Trophoblast cell (in vitro differentiated cells and primary cell): ENCODE results near the gene PCNX1.
A peak's percentile ranks its signal among the peaks of the same experiment; 100 is the strongest.

ENCODE experiments used
- DNase-seq, 2 donors: peaks; one replicate each; pipeline ENCODE4 v3.0.0-alpha.2; 2016
- H2AFZ ChIP-seq: 2 replicates; pipeline ENCODE4 v1.6.1; 2013; ENCODE audit warnings: low read length, moderate library complexity, mild to moderate bottlenecking; ENCODE audit not compliant: insufficient read depth, poor library complexity
- H2AK5ac ChIP-seq: 2 replicates; pipeline ENCODE4 v1.6.1; 2013; ENCODE audit warnings: mild to moderate bottlenecking, low read length
- H2BK120ac ChIP-seq: 2 replicates; pipeline ENCODE4 v1.6.1; 2013; ENCODE audit warnings: low read length, mild to moderate bottlenecking, moderate library complexity; ENCODE audit not compliant: insufficient read depth, poor library complexity
- H2BK12ac ChIP-seq: 2 replicates; pipeline ENCODE4 v1.6.1; 2013; ENCODE audit warnings: mild to moderate bottlenecking, low read length, moderate library complexity
- H2BK5ac ChIP-seq: 2 replicates; pipeline ENCODE4 v1.6.1; 2013; ENCODE audit warnings: low read length, low read depth, moderate library complexity, mild to moderate bottlenecking; ENCODE audit not compliant: poor library complexity
- H3K14ac ChIP-seq: 2 replicates; pipeline ENCODE4 v1.6.1; 2013; ENCODE audit warnings: mild to moderate bottlenecking, low read length
- H3K18ac ChIP-seq: 2 replicates; pipeline ENCODE4 v1.6.1; 2013; ENCODE audit warnings: mild to moderate bottlenecking, low read length
- H3K23ac ChIP-seq: 2 replicates; pipeline ENCODE4 v1.6.1; 2013; ENCODE audit warnings: low read length
- H3K27ac ChIP-seq: 2 replicates; pipeline ENCODE4 v1.5.1; 2013; ENCODE audit warnings: low read depth, mild to moderate bottlenecking, inconsistent platforms, low read length, moderate library complexity
- H3K27me3 ChIP-seq: 2 replicates; pipeline ENCODE4 v1.6.1; 2013; ENCODE audit warnings: inconsistent platforms, mild to moderate bottlenecking, low read length, moderate library complexity; ENCODE audit not compliant: insufficient read depth
- H3K36me3 ChIP-seq, 2 experiments: 1 replicate in 1 of 2; 2 replicates in 1 of 2; pipeline ENCODE4 v1.6.1; 2013; ENCODE audit warnings: low read length in 2 of 2, mild to moderate bottlenecking in 2 of 2, moderate library complexity in 1 of 2; ENCODE audit not compliant: insufficient read depth in 2 of 2, control insufficient read depth in 1 of 2
- H3K4ac ChIP-seq: 2 replicates; pipeline ENCODE4 v1.6.1; 2013; ENCODE audit warnings: low read depth, mild to moderate bottlenecking, low read length, moderate library complexity
- H3K4me1 ChIP-seq, 2 experiments: 1 replicate in 1 of 2; 2 replicates in 1 of 2; pipeline ENCODE4 v1.6.1; 2013; ENCODE audit warnings: low read length in 2 of 2, mild to moderate bottlenecking in 2 of 2, moderate library complexity in 1 of 2; ENCODE audit not compliant: insufficient read depth in 2 of 2, control insufficient read depth in 1 of 2
- H3K4me2 ChIP-seq: 2 replicates; pipeline ENCODE4 v1.6.1; 2013; ENCODE audit warnings: inconsistent platforms, mild to moderate bottlenecking, low read length, moderate library complexity
- H3K4me3 ChIP-seq: 2 replicates; pipeline ENCODE4 v1.5.1; 2013; ENCODE audit warnings: mild to moderate bottlenecking, low read depth, low read length, inconsistent platforms
- H3K79me1 ChIP-seq: one replicate; pipeline ENCODE4 v1.6.1; 2013; ENCODE audit warnings: low read length
- H3K79me2 ChIP-seq: 2 replicates; pipeline ENCODE4 v1.6.1; 2013; ENCODE audit warnings: low read length, mild to moderate bottlenecking; ENCODE audit not compliant: control insufficient read depth, insufficient read depth, poor library complexity
- H3K9ac ChIP-seq: 2 replicates; pipeline ENCODE4 v1.6.1; 2013; ENCODE audit warnings: mild to moderate bottlenecking, low read length
- H3K9me3 ChIP-seq: 2 replicates; pipeline ENCODE4 v1.6.1; 2013; ENCODE audit warnings: low read depth, mild to moderate bottlenecking, control low read depth, inconsistent platforms, low read length; ENCODE audit not compliant: insufficient read depth
- H4K12ac ChIP-seq: 2 replicates; pipeline ENCODE4 v1.6.1; 2013; ENCODE audit warnings: low read depth, mild to moderate bottlenecking, low read length, moderate library complexity
- H4K8ac ChIP-seq: 2 replicates; pipeline ENCODE4 v1.6.1; 2013; ENCODE audit warnings: low read depth, mild to moderate bottlenecking, low read length, moderate library complexity
- H4K91ac ChIP-seq: one replicate; pipeline ENCODE4 v1.6.1; 2013; ENCODE audit warnings: low read depth, mild to moderate bottlenecking, low read length, moderate library complexity
- WGBS: extraction: QIAGEN DNeasy Blood & Tissue Kit; methylation state at CpG from one replicate; pipeline ENCODE4 v1.1.7; 2013; ENCODE audit warnings: missing lambda C conversion rate; ENCODE audit not compliant: insufficient read length, insufficient coverage; ENCODE audit errors: extremely low coverage; 5-methylcytosine and 5-hydroxymethylcytosine counted together

PCNX1 gene

GRCh38 chr14:71108398-71109119, 201.3 kb downstream of the PCNX1 start:
- Histone ChIP-seq H2BK5ac (no peak overlapping the region), H3K79me1 (no peaks in the 10 kb centered on the region)
- WGBS, result no CpG with 5 or more reads among the region's 16 CpGs

GRCh38 chr14:71113376-71113775, 206.1 kb downstream of the PCNX1 start:
- H4K91ac ChIP-seq, result no peak overlapping the region
- H2AK5ac ChIP-seq, result no peak overlapping the region
- peaks cover 2% of the 10 kb centered on the region for H3K79me1 ChIP-seq
- H3K4ac ChIP-seq, result no peak overlapping the region
- no peak overlapping the region for H3K14ac ChIP-seq
- H2BK12ac ChIP-seq, result no peak overlapping the region
- H3K27me3 ChIP-seq, result no peaks in the 10 kb centered on the region
- H3K23ac ChIP-seq, result no peak overlapping the region
- no peak for DNase-seq
- H3K9ac ChIP-seq, result no peak overlapping the region
- no peaks in the 10 kb centered on the region for H3K79me2 ChIP-seq
- no peak overlapping the region for H2BK5ac ChIP-seq
- peaks cover 7 to 14% of the 10 kb centered on the region in 2 experiments for H3K36me3 ChIP-seq
- no peak overlapping the region for H3K18ac ChIP-seq
- no peak overlapping the region for H2AFZ ChIP-seq
- H3K27ac ChIP-seq, result no peak overlapping the region
- no peak overlapping the region for H4K8ac ChIP-seq
- H3K4me2 ChIP-seq, result no peak overlapping the region
- no peak overlapping the region for H3K4me3 ChIP-seq
- peaks cover 0 to 3% of the 10 kb centered on the region in 2 experiments for H3K4me1 ChIP-seq
- no peak overlapping the region for H2BK120ac ChIP-seq
- H4K12ac ChIP-seq, result no peak overlapping the region
- no peaks in the 10 kb centered on the region for H3K9me3 ChIP-seq

More at GRCh38 chr14:71108398-71109119, 201.3 kb downstream of the PCNX1 start:
- Histone ChIP-seq H4K8ac (no peak overlapping the region), H3K27ac (no peak overlapping the region), H4K91ac (no peak overlapping the region), H3K79me2 (no peaks in the 10 kb centered on the region), H3K18ac (no peak overlapping the region), H2BK12ac (no peak overlapping the region), H4K12ac (no peak overlapping the region), H3K9me3 (no peaks in the 10 kb centered on the region), H3K9ac (peak overlapping the region; percentile 22), H3K4me2 (no peak overlapping the region), H3K23ac (no peak overlapping the region), H3K4me1 (no peaks in the 10 kb centered on the region), H3K4ac (no peak overlapping the region), H2AFZ (no peak overlapping the region), H2BK120ac (no peak overlapping the region), H3K36me3 (peaks cover 16 to 22% of the 10 kb centered on the region in 2 experiments), H3K27me3 (no peaks in the 10 kb centered on the region), H3K14ac (no peak overlapping the region), H3K4me3 (no peak overlapping the region), H2AK5ac (no peak overlapping the region)
- DNase-seq, result no peak

- no peak overlapping the region for H2BK5ac ChIP-seq
- no peak overlapping the region for H3K9ac ChIP-seq
- H3K4ac ChIP-seq, result no peak overlapping the region
- H2AFZ ChIP-seq, result no peak overlapping the region
- WGBS, result no CpG with 5 or more reads among the region's 1 CpG
- no peaks in the 10 kb centered on the region for H3K27me3 ChIP-seq
- no peaks in the 10 kb centered on the region for H3K79me2 ChIP-seq
- H3K4me3 ChIP-seq, result no peak overlapping the region
- no peak overlapping the region for H4K12ac ChIP-seq
- H3K23ac ChIP-seq, result no peak overlapping the region
- H3K79me1 ChIP-seq, result peaks cover 5% of the 10 kb centered on the region
- H3K14ac ChIP-seq, result no peak overlapping the region
- H3K36me3 ChIP-seq, result peaks cover 2 to 6% of the 10 kb centered on the region in 2 experiments
- H3K4me1 ChIP-seq, result peaks cover 3 to 9% of the 10 kb centered on the region in 2 experiments
- no peak for DNase-seq
- no peaks in the 10 kb centered on the region for H3K9me3 ChIP-seq
- H4K8ac ChIP-seq, result no peak overlapping the region
- H4K91ac ChIP-seq, result no peak overlapping the region
- H3K4me2 ChIP-seq, result no peak overlapping the region
- no peak overlapping the region for H2AK5ac ChIP-seq
- H2BK120ac ChIP-seq, result no peak overlapping the region
- H2BK12ac ChIP-seq, result no peak overlapping the region
- H3K18ac ChIP-seq, result no peak overlapping the region
- H3K27ac ChIP-seq, result no peak overlapping the region
Measured at GRCh38 chr14:71114565-71114964, 207.3 kb downstream of the PCNX1 start.

- H3K23ac ChIP-seq, result no peak overlapping the region
- no CpG with 5 or more reads among the region's 2 CpGs for WGBS
Measured at GRCh38 chr14:71115306-71115705, 208.0 kb downstream of the PCNX1 start.

More at GRCh38 chr14:71115306-71115705, 208.0 kb downstream of the PCNX1 start:
- peaks cover 3 to 9% of the 10 kb centered on the region in 2 experiments for H3K4me1 ChIP-seq
- no peak overlapping the region for H3K4ac ChIP-seq
- H3K4me2 ChIP-seq, result no peak overlapping the region
- no peaks in the 10 kb centered on the region for H3K9me3 ChIP-seq
- H2BK120ac ChIP-seq, result no peak overlapping the region
- DNase-seq, result no peak
- no peak overlapping the region for H4K91ac ChIP-seq
- H3K27ac ChIP-seq, result no peak overlapping the region
- no peak overlapping the region for H3K4me3 ChIP-seq
- no peaks in the 10 kb centered on the region for H3K27me3 ChIP-seq
- H2BK12ac ChIP-seq, result no peak overlapping the region
- H3K79me1 ChIP-seq, result peaks cover 5% of the 10 kb centered on the region
- no peaks in the 10 kb centered on the region for H3K79me2 ChIP-seq
- H2BK5ac ChIP-seq, result no peak overlapping the region
- no peak overlapping the region for H3K18ac ChIP-seq
- H3K14ac ChIP-seq, result no peak overlapping the region
- no peak overlapping the region for H3K9ac ChIP-seq
- H2AFZ ChIP-seq, result no peak overlapping the region
- no peak overlapping the region for H4K8ac ChIP-seq
- peaks cover 2% of the 10 kb centered on the region in 2 experiments for H3K36me3 ChIP-seq
- H4K12ac ChIP-seq, result no peak overlapping the region
- H2AK5ac ChIP-seq, result no peak overlapping the region
